Hepatocyte (in vitro differentiated cells): ENCODE measurements around the gene LYL1. TPM values are rescaled to one million over a fixed set of nuclear protein-coding genes. Genes with fewer than 3 reads are reported as not detected.

Source experiments
- DNase-seq: peaks from one replicate; pipeline ENCODE4 v3.0.0-alpha.2; 2016; ENCODE audit warnings: low spot score
- H2AFZ ChIP-seq: fragments of 200-600 bp; sonication (generic); 2 replicates; pipeline ENCODE4 v1.6.0; 2016; ENCODE audit warnings: antibody characterized with exemption, mild to moderate bottlenecking
- H3K27ac ChIP-seq: fragments of 200-600 bp; sonication (generic); 2 replicates; pipeline ENCODE4 v1.5.1; 2016; ENCODE audit warnings: mild to moderate bottlenecking
- H3K27me3 ChIP-seq: fragments of 200-600 bp; sonication (generic); 2 replicates; pipeline ENCODE4 v1.6.1; 2016
- H3K36me3 ChIP-seq: fragments of 200-600 bp; sonication (generic); replicated peaks from 2 replicates; pipeline ENCODE4 v1.5.1; 2016; ENCODE audit warnings: low read depth; ENCODE audit not compliant: insufficient read depth
- H3K4me1 ChIP-seq: fragments of 200-600 bp; sonication (generic); 2 replicates; pipeline ENCODE4 v1.5.1; 2016; ENCODE audit warnings: mild to moderate bottlenecking, moderate library complexity; ENCODE audit not compliant: insufficient read depth
- H3K4me2 ChIP-seq: fragments of 200-600 bp; sonication (generic); 2 replicates; pipeline ENCODE4 v1.6.0; 2016
- H3K4me3 ChIP-seq: fragments of 200-600 bp; sonication (generic); 2 replicates; pipeline ENCODE4 v1.5.1; 2016; ENCODE audit warnings: mild to moderate bottlenecking
- H3K79me2 ChIP-seq: fragments of 200-600 bp; sonication (generic); 2 replicates; pipeline ENCODE4 v1.6.0; 2017; ENCODE audit warnings: mild to moderate bottlenecking
- H3K9me2 ChIP-seq: fragments of 200-600 bp; sonication (generic); replicated peaks from 2 replicates; pipeline ENCODE4 v1.6.0; 2017; ENCODE audit warnings: mild to moderate bottlenecking; ENCODE audit not compliant: insufficient read depth
- H3K9me3 ChIP-seq: fragments of 200-600 bp; sonication (generic); 2 replicates; pipeline ENCODE4 v1.5.1; 2016; ENCODE audit warnings: low read depth, mild to moderate bottlenecking
- H4K20me1 ChIP-seq: fragments of 200-600 bp; sonication (generic); 2 replicates; pipeline ENCODE4 v1.6.0; 2016; ENCODE audit warnings: mild to moderate bottlenecking; ENCODE audit not compliant: insufficient read depth, poor library complexity, severe bottlenecking
- EZH2 ChIP-seq: fragments of 200-600 bp; sonication (generic); IDR thresholded peaks from 2 replicates; pipeline ENCODE4 v1.6.1; 2016; ENCODE audit warnings: antibody characterized with exemption, mild to moderate bottlenecking, borderline replicate concordance
- EZH2phosphoT487 ChIP-seq: fragments of 200-600 bp; sonication (generic); IDR thresholded peaks from one replicate; pipeline ENCODE4 v1.6.1; 2018; ENCODE audit warnings: antibody characterized with exemption, mild to moderate bottlenecking, low read depth, moderate library complexity; ENCODE audit not compliant: unreplicated experiment, severe bottlenecking
- WGBS: methylation state at CpG from one replicate; pipeline ENCODE4 v1.1.6; 2016; ENCODE audit warnings: low lambda C conversion rate; ENCODE audit errors: missing lambda C conversion rate; 5-methylcytosine and 5-hydroxymethylcytosine counted together
- polyA plus RNA-seq: library from polyadenylated mRNA; unstranded; fragments of >200 nt; fragmentation: Nextera tagmentation; extraction: Ambion mirVana; gene quantifications from 2 replicates; pipeline ENCODE4 v1.2.1, GENCODE V29; 2016
- total RNA-seq: library from RNA; depleted of rRNA; stranded (reverse); fragments of >200 nt; gene quantifications from 2 replicates; pipeline ENCODE4 v1.2.3, GENCODE V29; 2014
- TF ChIP-seq, protein P1 (sequence below): fragments of 200-600 bp; sonication (generic); IDR thresholded peaks from 2 replicates; pipeline ENCODE4 v1.5.1; 2016; ENCODE audit warnings: antibody characterized with exemption, mild to moderate bottlenecking; ENCODE audit not compliant: poor library complexity

LYL1 gene
- total and polyA plus RNA-seq, 2 experiments from 2014 or later: 0.47 to 1.4 TPM

DNA sequence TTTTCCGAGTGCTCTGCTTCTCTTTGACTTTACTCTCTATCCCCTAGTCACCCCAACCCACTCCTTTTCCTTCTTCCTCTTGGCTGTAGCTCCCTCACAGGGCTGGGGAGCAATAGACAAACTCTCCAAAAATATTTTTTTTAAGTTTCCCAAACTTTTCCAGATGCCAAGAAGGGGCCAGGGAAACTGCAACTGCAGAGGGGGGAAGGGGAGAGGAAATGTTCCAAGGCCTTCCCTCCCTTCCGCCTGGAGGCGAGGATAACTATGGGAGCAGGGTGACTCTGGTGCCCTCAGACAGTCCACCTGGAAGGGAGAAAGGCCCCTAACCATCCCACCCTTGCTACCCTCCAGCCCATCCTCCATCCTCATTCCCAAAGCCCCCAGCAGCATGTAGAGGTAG is 49.4 kb downstream of the LYL1 start:
- Histone ChIP-seq H3K4me3 (no peak overlapping the region), H3K79me2 (peaks cover 5% of the 10 kb centered on the region), H3K9me2 (no peaks in the 10 kb centered on the region), H3K4me2 (peak overlapping the region; percentile 67), H3K27me3 (peaks cover 15% of the 10 kb centered on the region), H4K20me1 (peaks cover 8% of the 10 kb centered on the region), H3K4me1 (peaks cover 75% of the 10 kb centered on the region), H3K36me3 (no peaks in the 10 kb centered on the region), H3K27ac (peak overlapping the region; percentile 100), H3K9me3 (no peaks in the 10 kb centered on the region), H2AFZ (no peak overlapping the region)
- TF ChIP-seq EZH2phosphoT487: no peak
- TF ChIP-seq, protein P1, sequence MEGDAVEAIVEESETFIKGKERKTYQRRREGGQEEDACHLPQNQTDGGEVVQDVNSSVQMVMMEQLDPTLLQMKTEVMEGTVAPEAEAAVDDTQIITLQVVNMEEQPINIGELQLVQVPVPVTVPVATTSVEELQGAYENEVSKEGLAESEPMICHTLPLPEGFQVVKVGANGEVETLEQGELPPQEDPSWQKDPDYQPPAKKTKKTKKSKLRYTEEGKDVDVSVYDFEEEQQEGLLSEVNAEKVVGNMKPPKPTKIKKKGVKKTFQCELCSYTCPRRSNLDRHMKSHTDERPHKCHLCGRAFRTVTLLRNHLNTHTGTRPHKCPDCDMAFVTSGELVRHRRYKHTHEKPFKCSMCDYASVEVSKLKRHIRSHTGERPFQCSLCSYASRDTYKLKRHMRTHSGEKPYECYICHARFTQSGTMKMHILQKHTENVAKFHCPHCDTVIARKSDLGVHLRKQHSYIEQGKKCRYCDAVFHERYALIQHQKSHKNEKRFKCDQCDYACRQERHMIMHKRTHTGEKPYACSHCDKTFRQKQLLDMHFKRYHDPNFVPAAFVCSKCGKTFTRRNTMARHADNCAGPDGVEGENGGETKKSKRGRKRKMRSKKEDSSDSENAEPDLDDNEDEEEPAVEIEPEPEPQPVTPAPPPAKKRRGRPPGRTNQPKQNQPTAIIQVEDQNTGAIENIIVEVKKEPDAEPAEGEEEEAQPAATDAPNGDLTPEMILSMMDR: no peak
- TF ChIP-seq EZH2: no peak
- 70% methylated on average over 3 of the region's 3 CpGs for WGBS
- no peak for DNase-seq

- TF ChIP-seq EZH2phosphoT487 (no peak), EZH2 (no peak)
- TF ChIP-seq, protein P1: no peak
- Histone ChIP-seq H4K20me1 (peaks cover 8% of the 10 kb centered on the region), H3K36me3 (no peaks in the 10 kb centered on the region), H3K27me3 (peaks cover 21% of the 10 kb centered on the region), H3K4me1 (peaks cover 70% of the 10 kb centered on the region), H3K9me2 (no peaks in the 10 kb centered on the region), H2AFZ (no peak overlapping the region), H3K4me2 (peak overlapping the region; percentile 67), H3K27ac (peak overlapping the region; percentile 100), H3K79me2 (peaks cover 5% of the 10 kb centered on the region), H3K9me3 (no peaks in the 10 kb centered on the region), H3K4me3 (no peak overlapping the region)
- DNase-seq: no peak
- WGBS: 81% methylated on average over 12 of the region's 12 CpGs
Observed at GRCh38 chr19:13052447-13053175, 50.0 kb downstream of the LYL1 start.

- peak; percentile 91 for DNase-seq
- 3% methylated on average over 18 of the region's 23 CpGs for WGBS
- Histone ChIP-seq H3K27me3 (peaks cover 25% of the 10 kb centered on the region), H3K27ac (peak overlapping the region; percentile 100), H3K79me2 (peaks cover 5% of the 10 kb centered on the region), H4K20me1 (peaks cover 8% of the 10 kb centered on the region), H3K36me3 (no peaks in the 10 kb centered on the region), H3K4me1 (peaks cover 60% of the 10 kb centered on the region), H3K9me2 (no peaks in the 10 kb centered on the region), H3K4me2 (peak overlapping the region; percentile 67), H3K9me3 (no peaks in the 10 kb centered on the region), H3K4me3 (no peak overlapping the region), H2AFZ (no peak overlapping the region)
- TF ChIP-seq EZH2 (no peak), EZH2phosphoT487 (peak; percentile 75)
- TF ChIP-seq, protein P1: no peak
Observed at GRCh38 chr19:13051557-13052165, 51.0 kb downstream of the LYL1 start.
